Large intestine (tissue), 3 donors: ENCODE measurements around the gene TEN1. TPM values are rescaled to one million over a fixed set of nuclear protein-coding genes. Genes with fewer than 3 reads are reported as not detected.
"Not testable (repeated sequence)": the region's sequence is repeated elsewhere in the genome, so short reads cannot be mapped to it uniquely, and the experiment has no call there.

Source experiments
- DNase-seq, 2 donors: peaks; one replicate each; pipeline versions ENCODE4 v3.0.0 to v3.0.0-alpha.2; 2013
- H3K27ac ChIP-seq: one replicate; pipeline ENCODE4 v1.5.1; 2013; ENCODE audit warnings: low read length
- H3K27me3 ChIP-seq: 2 replicates; pipeline ENCODE4 v1.6.1; 2013; ENCODE audit warnings: low read length; ENCODE audit not compliant: control insufficient read depth, insufficient read depth
- H3K36me3 ChIP-seq: 2 replicates; pipeline ENCODE4 v1.6.1; 2013; ENCODE audit warnings: low read length; ENCODE audit not compliant: control insufficient read depth, insufficient read depth
- H3K4me1 ChIP-seq: one replicate; pipeline ENCODE4 v1.6.1; 2013; ENCODE audit warnings: low read length; ENCODE audit not compliant: control insufficient read depth, insufficient read depth
- H3K4me3 ChIP-seq: one replicate; pipeline ENCODE4 v1.5.1; 2013; ENCODE audit warnings: low read length
- H3K9me3 ChIP-seq: one replicate; pipeline ENCODE4 v1.6.1; 2013; ENCODE audit warnings: mild to moderate bottlenecking, low read depth, low read length, moderate library complexity; ENCODE audit not compliant: control insufficient read depth
- WGBS: methylation state at CpG from one replicate; pipeline ENCODE4 v1.1.5; 2013; ENCODE audit warnings: low lambda C conversion rate; ENCODE audit not compliant: insufficient coverage; 5-methylcytosine and 5-hydroxymethylcytosine counted together
- polyA plus RNA-seq: library from polyadenylated mRNA; unstranded; fragments of 120-200 nt; gene quantifications from one replicate; pipeline ENCODE4 v1.2.1, GENCODE V29; 2013

Gene TEN1
- polyA plus RNA-seq, 1 donor = 24.5 TPM

DNA sequence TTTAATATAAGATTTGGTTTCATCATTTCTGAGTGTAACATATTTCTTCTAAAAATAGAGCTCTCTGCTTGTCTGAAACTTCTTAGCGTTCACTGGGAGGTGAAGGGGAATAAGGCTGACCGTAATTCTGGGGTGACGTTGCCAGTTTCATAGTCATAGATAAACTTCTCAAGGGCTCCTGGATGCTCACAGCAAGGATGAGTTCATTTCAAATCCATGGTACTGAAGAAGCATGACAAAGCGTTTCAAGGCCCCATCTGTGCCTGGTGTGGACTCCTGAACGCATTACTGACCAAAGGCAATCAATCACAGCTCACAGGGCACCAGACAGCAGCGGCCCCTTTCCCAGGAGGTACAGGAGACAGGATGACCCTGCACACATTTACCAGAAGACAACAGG is 60.1 kb downstream of the TEN1 start:
- H3K9me3 ChIP-seq = no peaks in the 10 kb centered on the region
- H3K36me3 ChIP-seq = peaks cover 60% of the 10 kb centered on the region
- no peak overlapping the region for H3K4me3 ChIP-seq
- no CpG with 5 or more reads among the region's 6 CpGs for WGBS
- no peaks in the 10 kb centered on the region for H3K27me3 ChIP-seq
- DNase-seq = no peak
- H3K4me1 ChIP-seq = no peaks in the 10 kb centered on the region
- no peak overlapping the region for H3K27ac ChIP-seq

DNA sequence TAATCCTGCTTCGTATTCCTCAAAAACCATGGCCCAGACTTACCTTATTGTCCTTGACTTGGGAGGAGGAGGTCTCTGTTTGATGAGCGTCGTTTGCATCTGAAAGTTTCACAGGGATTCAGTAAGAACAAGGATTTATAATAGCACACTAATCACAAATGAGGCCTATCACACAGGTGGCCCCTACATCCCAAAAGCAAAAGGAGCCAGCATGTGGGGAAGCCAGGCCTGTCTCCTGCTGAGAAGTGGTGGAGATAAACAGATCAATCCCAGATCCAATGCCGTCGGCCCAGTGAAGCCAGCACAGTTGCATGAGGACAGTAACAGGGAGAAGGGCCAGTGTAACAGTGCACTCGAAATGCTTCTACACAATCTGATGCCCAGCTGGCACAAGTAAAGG is 61.3 kb downstream of the TEN1 start:
- peaks cover 72% of the 10 kb centered on the region for H3K36me3 ChIP-seq
- 86% methylated on average over 2 of the region's 6 CpGs for WGBS
- H3K4me3 ChIP-seq = no peak overlapping the region
- no peaks in the 10 kb centered on the region for H3K4me1 ChIP-seq
- no peaks in the 10 kb centered on the region for H3K9me3 ChIP-seq
- no peaks in the 10 kb centered on the region for H3K27me3 ChIP-seq
- no peak for DNase-seq
- no peak overlapping the region for H3K27ac ChIP-seq

- H3K27me3 ChIP-seq, H3K4me1 ChIP-seq, H3K9me3 ChIP-seq, DNase-seq, H3K27ac ChIP-seq, H3K4me3 ChIP-seq: not testable (repeated sequence)
- peaks cover 94% of the 10 kb centered on the region for H3K36me3 ChIP-seq
- WGBS = no CpG with 5 or more reads among the region's 3 CpGs
Observed at GRCh38 chr17:76042868-76043267, 63.8 kb downstream of the TEN1 start.

GRCh38 chr17:76044475-76045007 is 65.5 kb downstream of the TEN1 start:
- 100% methylated on average over 2 of the region's 11 CpGs for WGBS
- DNase-seq, H3K27ac ChIP-seq, H3K9me3 ChIP-seq, H3K27me3 ChIP-seq, H3K4me3 ChIP-seq, H3K4me1 ChIP-seq: not testable (repeated sequence)
- peaks cover 94% of the 10 kb centered on the region for H3K36me3 ChIP-seq

DNA sequence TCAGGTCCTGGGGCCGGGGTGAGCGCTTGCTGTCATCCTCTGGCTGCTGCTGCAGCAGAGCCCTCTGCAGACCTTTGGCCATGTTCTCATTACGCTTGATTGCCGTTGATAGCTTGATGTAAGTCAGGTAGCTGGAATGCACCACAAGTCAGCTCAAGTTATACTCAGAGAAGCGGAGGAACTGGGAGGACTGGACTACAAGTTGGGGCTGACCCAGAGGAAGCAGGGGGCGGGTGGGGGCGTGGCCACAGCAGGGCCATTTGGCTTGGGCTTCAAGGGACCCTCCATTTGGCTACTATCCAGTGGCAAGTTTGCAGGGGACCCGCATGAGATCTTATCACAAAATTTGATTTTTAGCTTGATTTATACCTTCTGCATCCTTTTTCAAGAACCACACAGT is 67.0 kb downstream of the TEN1 start:
- Histone ChIP-seq H3K4me3 (no peak overlapping the region), H3K9me3 (no peaks in the 10 kb centered on the region), H3K4me1 (peaks cover 13% of the 10 kb centered on the region), H3K36me3 (peaks cover 92% of the 10 kb centered on the region), H3K27ac (no peak overlapping the region), H3K27me3 (no peaks in the 10 kb centered on the region)
- no peak for DNase-seq
- WGBS = 100% methylated on average over 1 of the region's 8 CpGs

- Histone ChIP-seq H3K27ac (no peak overlapping the region), H3K4me3 (no peak overlapping the region), H3K4me1 (peaks cover 22% of the 10 kb centered on the region), H3K27me3 (no peaks in the 10 kb centered on the region), H3K9me3 (no peaks in the 10 kb centered on the region), H3K36me3 (peaks cover 86% of the 10 kb centered on the region)
- DNase-seq = no peak
- no CpG with 5 or more reads among the region's 9 CpGs for WGBS
Observed at GRCh38 chr17:76048025-76048605, 69.1 kb downstream of the TEN1 start.

DNA sequence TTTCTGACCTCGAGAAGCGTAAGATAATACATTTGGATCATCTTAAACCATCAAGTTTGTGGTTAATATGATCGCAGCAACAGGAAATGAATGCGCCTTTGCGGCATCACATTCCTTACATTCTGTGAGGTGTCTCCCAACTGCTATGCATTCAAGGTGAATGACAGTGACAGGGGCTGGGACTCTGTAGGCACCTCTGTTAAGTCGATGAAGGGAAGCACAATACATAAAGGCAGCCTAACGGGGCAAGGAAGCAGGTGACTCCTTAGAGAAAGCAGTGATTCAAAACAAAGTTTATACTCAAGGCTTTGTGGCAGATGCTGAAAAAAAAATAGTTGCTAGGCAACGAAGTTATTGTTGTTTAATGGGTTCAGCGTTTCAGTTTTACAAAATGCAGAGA is 69.7 kb downstream of the TEN1 start:
- Histone ChIP-seq H3K36me3 (peaks cover 85% of the 10 kb centered on the region), H3K4me1 (peaks cover 22% of the 10 kb centered on the region), H3K27ac (no peak overlapping the region), H3K27me3 (no peaks in the 10 kb centered on the region), H3K9me3 (no peaks in the 10 kb centered on the region), H3K4me3 (no peak overlapping the region)
- WGBS = 83% methylated on average over 2 of the region's 9 CpGs
- no peak for DNase-seq

GRCh38 chr17:76049239-76049638 is 70.2 kb downstream of the TEN1 start:
- Histone ChIP-seq H3K36me3 (peaks cover 85% of the 10 kb centered on the region), H3K4me3 (no peak overlapping the region), H3K4me1 (peaks cover 22% of the 10 kb centered on the region), H3K27me3 (no peaks in the 10 kb centered on the region), H3K27ac (no peak overlapping the region), H3K9me3 (no peaks in the 10 kb centered on the region)
- no CpG with 5 or more reads among the region's 3 CpGs for WGBS
- DNase-seq = no peak

GRCh38 chr17:76049836-76050537 is 70.9 kb downstream of the TEN1 start:
- H3K4me1 ChIP-seq = peaks cover 22% of the 10 kb centered on the region
- no peaks in the 10 kb centered on the region for H3K9me3 ChIP-seq
- H3K27me3 ChIP-seq = no peaks in the 10 kb centered on the region
- peak overlapping the region; percentile 82 for H3K27ac ChIP-seq
- H3K4me3 ChIP-seq = no peak overlapping the region
- no peak for DNase-seq
- peaks cover 83% of the 10 kb centered on the region for H3K36me3 ChIP-seq
- WGBS = 93% methylated on average over 3 of the region's 15 CpGs
